ENCODE results near the gene TNIK. TPM values are rescaled to one million over a fixed set of nuclear protein-coding genes. Genes with fewer than 3 reads are reported as not detected.

Gene TNIK
- total RNA-seq, 2 donors from 2014 or later, result 28.6 to 43.8 TPM

GRCh38 chr3:171487382-171487781, 27.2 kb upstream of the TNIK start:
- no peaks in the 10 kb centered on the region for H3K36me3 Mint-ChIP-seq (ENCODE audit: low read depth)

GRCh38 chr3:171485338-171485737, 25.1 kb upstream of the TNIK start:
- Mint-ChIP-seq H3K36me3 (ENCODE audit: low read depth) (no peaks in the 10 kb centered on the region), H3K9me3 (no peaks in the 10 kb centered on the region), H3K27me3 (no peaks in the 10 kb centered on the region), H3K27ac (no peak overlapping the region), H3K4me1 (peaks cover 8% of the 10 kb centered on the region), H3K4me3 (no peak overlapping the region)
- peak; percentile 27 for ATAC-seq (replicated peaks)

More at GRCh38 chr3:171487382-171487781, 27.2 kb upstream of the TNIK start:
- Mint-ChIP-seq H3K4me3 (no peak overlapping the region), H3K27me3 (no peaks in the 10 kb centered on the region), H3K9me3 (no peaks in the 10 kb centered on the region), H3K4me1 (peaks cover 13% of the 10 kb centered on the region), H3K27ac (no peak overlapping the region)
- no peak for ATAC-seq (replicated peaks)

GRCh38 chr3:171481011-171481410, 20.8 kb upstream of the TNIK start:
- Mint-ChIP-seq H3K27ac (peak overlapping the region; percentile 82), H3K9me3 (no peaks in the 10 kb centered on the region), H3K4me3 (peak overlapping the region; percentile 61), H3K4me1 (peaks cover 10% of the 10 kb centered on the region), H3K27me3 (no peaks in the 10 kb centered on the region), H3K36me3 (ENCODE audit: low read depth) (no peaks in the 10 kb centered on the region)
- peak; percentile 8 for ATAC-seq (replicated peaks)

- H3K4me3 Mint-ChIP-seq, result peak overlapping the region; percentile 61
Observed at GRCh38 chr3:171480526-171480925, 20.3 kb upstream of the TNIK start.

GRCh38 chr3:171476532-171477102, 16.4 kb upstream of the TNIK start:
- Mint-ChIP-seq H3K4me3 (no peak overlapping the region), H3K4me1 (peaks cover 10% of the 10 kb centered on the region), H3K9me3 (no peaks in the 10 kb centered on the region), H3K27me3 (no peaks in the 10 kb centered on the region), H3K27ac (no peak overlapping the region), H3K36me3 (ENCODE audit: low read depth) (no peaks in the 10 kb centered on the region)
- ATAC-seq (replicated peaks), result no peak

More at GRCh38 chr3:171480526-171480925, 20.3 kb upstream of the TNIK start:
- H3K4me1 Mint-ChIP-seq, result peaks cover 10% of the 10 kb centered on the region
- H3K36me3 Mint-ChIP-seq (ENCODE audit: low read depth), result no peaks in the 10 kb centered on the region
- no peaks in the 10 kb centered on the region for H3K9me3 Mint-ChIP-seq
- no peaks in the 10 kb centered on the region for H3K27me3 Mint-ChIP-seq
- peak; percentile 89 for ATAC-seq (replicated peaks)
- H3K27ac Mint-ChIP-seq, result peak overlapping the region; percentile 82

- H3K9me3 Mint-ChIP-seq, result no peaks in the 10 kb centered on the region
- ATAC-seq (replicated peaks), result no peak
- no peak overlapping the region for H3K27ac Mint-ChIP-seq
- no peaks in the 10 kb centered on the region for H3K4me1 Mint-ChIP-seq
- no peaks in the 10 kb centered on the region for H3K36me3 Mint-ChIP-seq (ENCODE audit: low read depth)
- no peaks in the 10 kb centered on the region for H3K27me3 Mint-ChIP-seq
- H3K4me3 Mint-ChIP-seq, result no peak overlapping the region
Observed at GRCh38 chr3:171472552-171472951, 12.3 kb upstream of the TNIK start.

GRCh38 chr3:171470714-171471227, 10.6 kb upstream of the TNIK start:
- no peak for ATAC-seq (replicated peaks)
- no peak overlapping the region for H3K27ac Mint-ChIP-seq
- no peaks in the 10 kb centered on the region for H3K9me3 Mint-ChIP-seq
- H3K4me3 Mint-ChIP-seq, result no peak overlapping the region
- no peaks in the 10 kb centered on the region for H3K4me1 Mint-ChIP-seq
- H3K27me3 Mint-ChIP-seq, result no peaks in the 10 kb centered on the region
- H3K36me3 Mint-ChIP-seq (ENCODE audit: low read depth), result no peaks in the 10 kb centered on the region

- no peaks in the 10 kb centered on the region for H3K4me1 Mint-ChIP-seq
- no peaks in the 10 kb centered on the region for H3K36me3 Mint-ChIP-seq (ENCODE audit: low read depth)
- no peak for ATAC-seq (replicated peaks)
- H3K4me3 Mint-ChIP-seq, result no peak overlapping the region
- H3K27me3 Mint-ChIP-seq, result no peaks in the 10 kb centered on the region
- no peak overlapping the region for H3K27ac Mint-ChIP-seq
- no peaks in the 10 kb centered on the region for H3K9me3 Mint-ChIP-seq
Observed at GRCh38 chr3:171469376-171469775, 9.2 kb upstream of the TNIK start.

GRCh38 chr3:171468296-171468906, 8.2 kb upstream of the TNIK start:
- Mint-ChIP-seq H3K4me3 (no peak overlapping the region), H3K27ac (no peak overlapping the region), H3K4me1 (no peaks in the 10 kb centered on the region), H3K27me3 (no peaks in the 10 kb centered on the region), H3K9me3 (no peaks in the 10 kb centered on the region), H3K36me3 (ENCODE audit: low read depth) (no peaks in the 10 kb centered on the region)
- ATAC-seq (replicated peaks), result peak; percentile 35

- no peaks in the 10 kb centered on the region for H3K9me3 Mint-ChIP-seq
- H3K27me3 Mint-ChIP-seq, result no peaks in the 10 kb centered on the region
- no peaks in the 10 kb centered on the region for H3K36me3 Mint-ChIP-seq (ENCODE audit: low read depth)
- H3K4me1 Mint-ChIP-seq, result peaks cover 5% of the 10 kb centered on the region
- peak; percentile 20 for ATAC-seq (replicated peaks)
- no peak overlapping the region for H3K4me3 Mint-ChIP-seq
- H3K27ac Mint-ChIP-seq, result peak overlapping the region; percentile 36
Observed at GRCh38 chr3:171465763-171466162, 5.6 kb upstream of the TNIK start.

GRCh38 chr3:171464462-171464861, 4.3 kb upstream of the TNIK start:
- Mint-ChIP-seq H3K36me3 (ENCODE audit: low read depth) (no peaks in the 10 kb centered on the region), H3K27me3 (no peaks in the 10 kb centered on the region), H3K4me1 (peaks cover 5% of the 10 kb centered on the region), H3K4me3 (no peak overlapping the region), H3K27ac (no peak overlapping the region), H3K9me3 (no peaks in the 10 kb centered on the region)
- no peak for ATAC-seq (replicated peaks)

- H3K27ac Mint-ChIP-seq, result no peak overlapping the region
- ATAC-seq (replicated peaks), result no peak
- H3K4me3 Mint-ChIP-seq, result peak overlapping the region; percentile 99
- no peaks in the 10 kb centered on the region for H3K27me3 Mint-ChIP-seq
- no peaks in the 10 kb centered on the region for H3K9me3 Mint-ChIP-seq
- peaks cover 14% of the 10 kb centered on the region for H3K4me1 Mint-ChIP-seq
- H3K36me3 Mint-ChIP-seq (ENCODE audit: low read depth), result peaks cover 12% of the 10 kb centered on the region
Observed at GRCh38 chr3:171462224-171462623, 2.0 kb upstream of the TNIK start.

- Mint-ChIP-seq H3K36me3 (ENCODE audit: low read depth) (peaks cover 12% of the 10 kb centered on the region), H3K27ac (peak overlapping the region; percentile 84), H3K27me3 (no peaks in the 10 kb centered on the region), H3K4me1 (peaks cover 20% of the 10 kb centered on the region), H3K4me3 (peak overlapping the region; percentile 99), H3K9me3 (no peaks in the 10 kb centered on the region)
- ATAC-seq (replicated peaks), result no peak
Observed at GRCh38 chr3:171461525-171461917, 1.3 kb upstream of the TNIK start.

- Mint-ChIP-seq H3K27me3 (no peaks in the 10 kb centered on the region), H3K27ac (peak overlapping the region; percentile 84), H3K4me1 (peaks cover 24% of the 10 kb centered on the region), H3K36me3 (ENCODE audit: low read depth) (peaks cover 12% of the 10 kb centered on the region), H3K4me3 (peak overlapping the region; percentile 99), H3K9me3 (no peaks in the 10 kb centered on the region)
- peak; percentile 36 for ATAC-seq (replicated peaks)
Observed at GRCh38 chr3:171460725-171461524, 720 bp upstream of the TNIK start.

All from activated T-helper 17 cell treated with anti-CD3 and anti-CD28 coated beads, Interleukin-2, amount 50 U/mL, for 72 hours (primary cell).